Measurements from ENCODE around the gene GPR151. TPM values are rescaled to one million over a fixed set of nuclear protein-coding genes. Genes with fewer than 3 reads are reported as not detected.

The GPR151 gene
- total and polyA plus RNA-seq, 9 of the 15 experiments (the other 6 are each of a cell fraction or from before 2014, with no cell fraction given), result 0.06 TPM; not detected in 8

GRCh38 chr5:146548781-146549449 lies 32.9 kb upstream of the GPR151 start (continued):
- TF ChIP-seq ZBTB17 (CRISPR knock-in tag; IDR thresholded peaks at IDR 0.05), result no peak
- TF ChIP-seq TAF15 (IDR thresholded peaks at IDR 0.05; ENCODE audit: low read depth, low read length), result no peak
- no peak for TF ChIP-seq ZNF143 (CRISPR knock-in tag; IDR thresholded peaks at IDR 0.05)
- no peak for TF ChIP-seq TSHZ1 (CRISPR knock-in tag; IDR thresholded peaks at IDR 0.05)
- TF ChIP-seq ZFP36 (IDR thresholded peaks at IDR 0.05; ENCODE audit: low read depth, low read length, partially characterized antibody), result no peak

- in situ Hi-C loops (cut with MboI), result loop anchor here (5.0 kb wide), 1 partner anchor 413 kb away; no protein-coding TSS in a partner anchor
- intact Hi-C loops (cut with micrococcal nuclease), result loop anchor here (5.0 kb wide), 1 partner anchor 1033 kb away; no protein-coding TSS in a partner anchor
- BruUV-seq (replicated peaks), result no TSS peak
Measured at GRCh38 chr5:146544232-146544631, 28.2 kb upstream of the GPR151 start.

More at GRCh38 chr5:146544232-146544631, 28.2 kb upstream of the GPR151 start:
- Histone ChIP-seq H3K79me2 (ENCODE audit: control insufficient read depth, insufficient read depth, low read length) (no peaks in the 10 kb centered on the region), H3K9me1 (ENCODE audit: control insufficient read depth, insufficient read depth, low read length) (no peaks in the 10 kb centered on the region), H3K4me1 (replicated peaks in 1 of 2; ENCODE audit: control insufficient read depth in 2 of 2, insufficient read depth in 2 of 2, low read length in 2 of 2) (no peaks in the 10 kb centered on the region), H3K27me3 (ENCODE audit: control insufficient read depth in 2 of 2, insufficient read depth in 2 of 2, low read length in 2 of 2) (peaks cover 0 to 6% of the 10 kb centered on the region in 2 experiments; a peak in 1 of 5 replicates), H3K4me3 (no peak overlapping the region), H3K9me3 (replicated peaks; ENCODE audit: control insufficient read depth, insufficient read depth, low read depth, low read length) (no peaks in the 10 kb centered on the region), H3K4me2 (ENCODE audit: insufficient read depth, low read length) (no peak overlapping the region), H3K9ac (ENCODE audit: insufficient read depth in 1 of 2, low read depth in 2 of 2, low read length in 2 of 2) (no peak overlapping the region), H3K36me3 (ENCODE audit: control insufficient read depth, insufficient read depth, low read length) (no peaks in the 10 kb centered on the region), H4K20me1 (replicated peaks; ENCODE audit: control insufficient read depth, insufficient read depth, low read length) (no peaks in the 10 kb centered on the region), H3K27ac (ENCODE audit: extremely low read depth, low read depth, low read length) (no peak overlapping the region), H2AFZ (ENCODE audit: low read depth, low read length) (no peak overlapping the region)
- ChIA-PET CTCF (ENCODE audit: low intra/inter-chr PET ratio) (interaction anchor here (0.8 kb wide), 1 partner anchor 644 kb away, joined by 7 read pairs; no protein-coding TSS in a partner anchor), POLR2A (no interaction called here)
- DNase-seq (ENCODE audit: extremely low read depth in 1 of 4, low spot score in 3 of 4), result no peak
- no peak for ATAC-seq
- no peak for FAIRE-seq
- TF ChIP-seq ZNF511 (CRISPR knock-in tag; IDR thresholded peaks at IDR 0.05), result no peak
- TF ChIP-seq POLR2B (IDR thresholded peaks at IDR 0.05; ENCODE audit: low read depth, partially characterized antibody), result no peak
- TF ChIP-seq EP300 (IDR thresholded peaks at IDR 0.05; ENCODE audit: low read length), result no peak
- no peak for TF ChIP-seq PKNOX1 (IDR thresholded peaks at IDR 0.05)
- no peak for TF ChIP-seq SIN3A (IDR thresholded peaks at IDR 0.05; ENCODE audit: borderline replicate concordance in 2 of 2, control insufficient read depth in 1 of 2, low read depth in 2 of 2, low read length in 2 of 2)
- TF ChIP-seq ZNF696 (CRISPR knock-in tag; conservative IDR thresholded peaks at IDR 0.05), result no peak
- TF ChIP-seq FUS (optimal IDR thresholded peaks at IDR 0.05; ENCODE audit: low read depth, low read length), result no peak
- no peak for TF ChIP-seq XRCC5 (IDR thresholded peaks at IDR 0.05; ENCODE audit: low read depth, low read length)

All from K562 (cell line).